Kidney (tissue), 14 donors: ENCODE data around the gene SDK1. TPM values are rescaled to one million over a fixed set of nuclear protein-coding genes. Genes with fewer than 3 reads are reported as not detected.

Experiments used
- DNase-seq, 5 donors: peaks; one replicate each; pipeline ENCODE4 v3.0.0-alpha.2; 2013 to 2020
- FAIRE-seq: peaks from 2 replicates; lab custom pipeline; 2012; peaks lifted over from hg19 to GRCh38; lab: Jason Lieb, UNC
- H3K27ac ChIP-seq, 2 donors: one replicate each; pipeline ENCODE4 v1.7.0; 2013; ENCODE audit warnings: low read depth in 2 of 2, low read length in 2 of 2, inconsistent platforms in 1 of 2
- H3K27me3 ChIP-seq: one replicate; pipeline ENCODE4 v1.7.1; 2013; ENCODE audit warnings: low read length, inconsistent platforms; ENCODE audit not compliant: control insufficient read depth, insufficient read depth
- H3K36me3 ChIP-seq, 3 donors: one replicate each; pipeline versions ENCODE4 v1.7.0 to v1.7.1; 2013; ENCODE audit warnings: low read length in 3 of 3, control low read depth in 1 of 3, inconsistent platforms in 1 of 3; ENCODE audit not compliant: insufficient read depth in 3 of 3, control insufficient read depth in 2 of 3
- H3K4me1 ChIP-seq, 3 donors: one replicate each; pipeline versions ENCODE4 v1.7.0 to v1.7.1; 2013; ENCODE audit warnings: low read length in 3 of 3, inconsistent platforms in 1 of 3, low read depth in 1 of 3; ENCODE audit not compliant: control insufficient read depth in 2 of 3, insufficient read depth in 2 of 3
- H3K4me3 ChIP-seq, 3 donors: one replicate each; pipeline versions ENCODE4 v1.7.0 to v1.8.1; 2013; ENCODE audit warnings: low read length in 3 of 3, control low read depth in 1 of 3, inconsistent platforms in 1 of 3
- H3K9ac ChIP-seq, 3 donors: one replicate each; pipeline versions ENCODE4 v1.7.0 to v1.7.1; 2013; ENCODE audit warnings: low read length in 3 of 3, control low read depth in 1 of 3, inconsistent platforms in 1 of 3
- H3K9me3 ChIP-seq, 3 donors: one replicate each; pipeline versions ENCODE4 v1.7.0 to v1.7.1; 2013; ENCODE audit warnings: low read length in 3 of 3, control low read depth in 1 of 3, inconsistent platforms in 1 of 3; ENCODE audit not compliant: control insufficient read depth in 2 of 3, insufficient read depth in 1 of 3
- CTCF ChIP-seq: IDR thresholded peaks from 3 replicates; pipeline ENCODE4 v1.5.1; 2012; ENCODE audit warnings: mild to moderate bottlenecking, moderate library complexity, borderline replicate concordance; ENCODE audit not compliant: insufficient read depth; ENCODE audit errors: extremely low read depth
- intact Hi-C: fragments of 100-400 bp; cut with DNase I; formaldehyde crosslinking; loops from one replicate; pipeline ENCODE4 v1.11.1; 2022
- polyA plus RNA-seq: library from polyadenylated mRNA; stranded (reverse); fragments of 350-450 nt; fragmentation: Illumina TruSeq; extraction: RNeasy Lipid Tissue Mini Kit (QIAGEN cat#74804); gene quantifications from one replicate; pipeline ENCODE4 v1.2.3, GENCODE V29; 2014; ENCODE audit warnings: low read depth, low replicate concordance; ENCODE audit not compliant: insufficient read depth
- total RNA-seq: library from RNA; stranded (reverse); fragmentation: NEBNext Ultra II Directional; extraction: Animal tissue kit (Norgen Biotek cat#: 25700); gene quantifications from one replicate; pipeline ENCODE4 v1.2.1, GENCODE V29; 2021
- donor health status: control.
- donor health status: control.
- donor health status: control.
- donor health status: control.
- donor health status: control.
- donor health status: DM: yes; HTN: yes; CAD: no.
- donor health status: Normal renal cell carcinoma (clear cell type).

SDK1 gene
- total and polyA plus RNA-seq, 2 donors from 2014 or later: 2.0 to 38.3 TPM

GRCh38 chr7:4151926-4152549, 851.0 kb downstream of the SDK1 start:
- Histone ChIP-seq H3K9ac (no peak overlapping the region), H3K9me3 (no peaks in the 10 kb centered on the region), H3K4me1 (no peaks in the 10 kb centered on the region), H3K27ac (peak overlapping the region in 1 of 2 donors; percentile 2), H3K27me3 (no peaks in the 10 kb centered on the region), H3K4me3 (no peak overlapping the region), H3K36me3 (no peaks in the 10 kb centered on the region)
- no peak for FAIRE-seq
- no peak for TF ChIP-seq CTCF
- no peak for DNase-seq
- intact Hi-C loops: no loop called here

DNA sequence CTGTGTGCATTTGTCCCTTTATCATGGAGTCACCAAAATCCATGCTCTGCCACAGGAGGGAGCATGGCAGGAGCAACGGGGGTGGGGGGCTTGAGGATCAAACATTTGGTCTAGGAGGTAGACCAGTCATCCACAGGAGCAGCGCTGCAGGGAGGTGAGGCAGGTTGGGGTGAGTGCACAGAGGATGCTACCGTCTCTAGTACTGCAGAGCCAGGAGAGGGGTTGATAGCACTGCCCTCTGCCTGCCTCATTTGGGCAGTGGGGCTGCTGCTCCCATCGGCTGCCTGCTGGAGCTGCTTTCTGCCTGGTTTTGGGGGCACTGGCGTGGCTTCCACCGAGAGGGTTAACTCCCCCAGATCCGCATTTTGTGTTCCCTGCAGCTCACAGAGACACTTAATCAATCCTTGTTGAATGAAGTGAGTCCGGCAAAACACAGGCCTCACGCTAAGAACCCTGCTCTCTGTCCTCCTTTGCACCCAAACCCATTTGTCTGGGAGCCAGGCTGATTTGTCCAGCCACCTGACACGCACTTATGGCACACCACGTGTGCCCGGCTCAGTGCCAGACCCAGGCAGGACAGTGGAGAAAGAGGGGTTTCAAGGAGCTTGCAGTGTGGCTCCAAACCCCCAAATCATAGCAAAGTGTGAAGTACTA, 854.0 kb downstream of the SDK1 start:
- H3K9ac ChIP-seq: no peak overlapping the region
- H3K27me3 ChIP-seq: no peaks in the 10 kb centered on the region
- H3K36me3 ChIP-seq: no peaks in the 10 kb centered on the region
- DNase-seq (no peak), FAIRE-seq (no peak)
- H3K9me3 ChIP-seq: no peaks in the 10 kb centered on the region
- no peaks in the 10 kb centered on the region for H3K4me1 ChIP-seq
- TF ChIP-seq CTCF: no peak
- intact Hi-C loops: no loop called here
- H3K27ac ChIP-seq: no peak overlapping the region
- no peak overlapping the region for H3K4me3 ChIP-seq

DNA sequence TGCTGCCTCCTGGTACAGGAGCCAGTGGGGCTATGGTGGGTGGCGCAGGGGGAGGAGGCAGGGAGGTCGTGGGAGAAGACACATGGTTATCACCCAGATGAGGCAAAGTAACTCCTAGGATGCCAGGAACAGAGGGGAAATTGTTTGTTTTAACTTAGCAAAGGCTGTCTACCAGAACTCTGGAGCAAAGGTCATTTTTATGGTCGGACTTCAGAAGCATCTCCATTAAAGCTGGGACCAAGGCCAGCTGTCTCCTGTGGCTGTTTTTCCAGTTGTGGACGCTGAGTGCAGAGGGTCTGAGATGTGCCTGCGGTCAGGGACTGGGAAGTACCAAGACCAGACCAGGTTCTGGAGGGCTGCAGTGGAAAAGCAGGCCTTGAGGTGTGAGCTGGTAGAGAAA, 855.1 kb downstream of the SDK1 start:
- H3K9ac ChIP-seq: no peak overlapping the region
- DNase-seq (no peak), FAIRE-seq (no peak)
- H3K9me3 ChIP-seq: no peaks in the 10 kb centered on the region
- H3K36me3 ChIP-seq: no peaks in the 10 kb centered on the region
- intact Hi-C loops: no loop called here
- no peak for TF ChIP-seq CTCF
- H3K27me3 ChIP-seq: no peaks in the 10 kb centered on the region
- no peak overlapping the region for H3K27ac ChIP-seq
- H3K4me3 ChIP-seq: no peak overlapping the region
- no peaks in the 10 kb centered on the region for H3K4me1 ChIP-seq
